COLO668 (cell line): ENCODE measurements around the gene ADCY4.

Experiments
- DNase-seq: peaks from one replicate; lab custom pipeline; 2025; ENCODE audit not compliant: unreplicated experiment; lab: John Stamatoyannopoulos, UW

The ADCY4 gene

GRCh38 chr14:24317141-24317928, 17.5 kb downstream of the ADCY4 start:
- DNase-seq, result no peak

DNA sequence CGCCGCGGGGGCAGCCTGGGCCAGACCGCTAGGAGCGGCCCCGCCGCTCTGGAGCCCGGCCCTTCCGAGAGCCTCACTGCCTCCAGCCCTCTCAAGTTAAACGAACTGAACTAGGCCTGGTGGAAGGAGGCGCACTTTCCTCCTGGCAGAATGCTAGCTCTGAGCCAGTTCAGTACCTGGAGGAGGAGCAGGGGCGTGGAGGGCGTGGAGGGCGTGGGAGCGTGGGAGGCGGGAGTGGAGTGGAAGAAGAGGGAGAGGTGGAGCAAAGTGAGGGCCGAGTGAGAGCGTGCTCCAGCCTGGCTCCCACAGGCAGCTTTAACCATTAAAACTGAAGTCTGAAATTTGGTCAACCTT, 18.3 kb downstream of the ADCY4 start:
- DNase-seq, result no peak

DNA sequence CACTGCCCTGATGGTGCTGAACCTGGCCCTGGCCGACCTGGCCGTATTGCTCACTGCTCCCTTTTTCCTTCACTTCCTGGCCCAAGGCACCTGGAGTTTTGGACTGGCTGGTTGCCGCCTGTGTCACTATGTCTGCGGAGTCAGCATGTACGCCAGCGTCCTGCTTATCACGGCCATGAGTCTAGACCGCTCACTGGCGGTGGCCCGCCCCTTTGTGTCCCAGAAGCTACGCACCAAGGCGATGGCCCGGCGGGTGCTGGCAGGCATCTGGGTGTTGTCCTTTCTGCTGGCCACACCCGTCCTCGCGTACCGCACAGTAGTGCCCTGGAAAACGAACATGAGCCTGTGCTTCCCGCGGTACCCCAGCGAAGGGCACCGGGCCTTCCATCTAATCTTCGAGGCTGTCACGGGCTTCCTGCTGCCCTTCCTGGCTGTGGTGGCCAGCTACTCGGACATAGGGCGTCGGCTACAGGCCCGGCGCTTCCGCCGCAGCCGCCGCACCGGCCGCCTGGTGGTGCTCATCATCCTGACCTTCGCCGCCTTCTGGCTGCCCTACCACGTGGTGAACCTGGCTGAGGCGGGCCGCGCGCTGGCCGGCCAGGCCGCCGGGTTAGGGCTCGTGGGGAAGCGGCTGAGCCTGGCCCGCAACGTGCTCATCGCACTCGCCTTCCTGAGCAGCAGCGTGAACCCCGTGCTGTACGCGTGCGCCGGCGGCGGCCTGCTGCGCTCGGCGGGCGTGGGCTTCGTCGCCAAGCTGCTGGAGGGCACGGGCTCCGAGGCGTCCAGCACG, 18.9 kb downstream of the ADCY4 start:
- peak; percentile 42 for DNase-seq

GRCh38 chr14:24315243-24315806, 19.5 kb downstream of the ADCY4 start:
- DNase-seq, result no peak

GRCh38 chr14:24314377-24315193, 20.3 kb downstream of the ADCY4 start:
- no peak for DNase-seq

GRCh38 chr14:24313913-24314312, 21.0 kb downstream of the ADCY4 start:
- no peak for DNase-seq

- no peak for DNase-seq
Observed at GRCh38 chr14:24312736-24313507, 21.9 kb downstream of the ADCY4 start.

- DNase-seq, result no peak
Observed at GRCh38 chr14:24311837-24312615, 22.8 kb downstream of the ADCY4 start.

- DNase-seq, result peak; percentile 88
Observed at GRCh38 chr14:24310646-24311604, 23.9 kb downstream of the ADCY4 start, which contains the start of gene LTB4R. TSS of gene LTB4R (plus strand) at chr14:24311502. CDS start at chr14:24315652, 4,150 bp downstream.

DNA sequence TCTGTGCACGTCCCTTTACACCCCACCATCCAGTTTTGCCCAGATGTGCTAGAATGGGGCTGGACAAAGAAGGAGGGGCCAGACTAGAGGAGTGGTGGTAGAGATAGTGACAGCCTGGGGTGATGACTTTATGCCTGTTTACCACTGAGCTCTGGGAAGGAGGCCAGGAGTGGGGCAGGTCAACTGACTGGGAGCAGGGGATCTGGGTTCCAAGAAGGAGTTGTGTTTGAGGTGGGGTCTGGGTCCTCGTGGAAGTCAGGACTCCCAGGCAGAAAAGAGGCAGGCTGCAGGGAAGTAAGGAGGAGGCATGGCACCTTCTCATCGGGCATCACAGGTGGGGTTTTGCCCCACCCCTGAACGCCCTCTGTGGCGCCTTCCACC, 24.6 kb downstream of the ADCY4 start:
- no peak for DNase-seq

- no peak for DNase-seq
Observed at GRCh38 chr14:24309538-24310264, 25.2 kb downstream of the ADCY4 start, which contains the start of gene LTB4R2. TSS of gene LTB4R2 (plus strand) at chr14:24310140. CDS start at chr14:24310665, 525 bp downstream.

DNA sequence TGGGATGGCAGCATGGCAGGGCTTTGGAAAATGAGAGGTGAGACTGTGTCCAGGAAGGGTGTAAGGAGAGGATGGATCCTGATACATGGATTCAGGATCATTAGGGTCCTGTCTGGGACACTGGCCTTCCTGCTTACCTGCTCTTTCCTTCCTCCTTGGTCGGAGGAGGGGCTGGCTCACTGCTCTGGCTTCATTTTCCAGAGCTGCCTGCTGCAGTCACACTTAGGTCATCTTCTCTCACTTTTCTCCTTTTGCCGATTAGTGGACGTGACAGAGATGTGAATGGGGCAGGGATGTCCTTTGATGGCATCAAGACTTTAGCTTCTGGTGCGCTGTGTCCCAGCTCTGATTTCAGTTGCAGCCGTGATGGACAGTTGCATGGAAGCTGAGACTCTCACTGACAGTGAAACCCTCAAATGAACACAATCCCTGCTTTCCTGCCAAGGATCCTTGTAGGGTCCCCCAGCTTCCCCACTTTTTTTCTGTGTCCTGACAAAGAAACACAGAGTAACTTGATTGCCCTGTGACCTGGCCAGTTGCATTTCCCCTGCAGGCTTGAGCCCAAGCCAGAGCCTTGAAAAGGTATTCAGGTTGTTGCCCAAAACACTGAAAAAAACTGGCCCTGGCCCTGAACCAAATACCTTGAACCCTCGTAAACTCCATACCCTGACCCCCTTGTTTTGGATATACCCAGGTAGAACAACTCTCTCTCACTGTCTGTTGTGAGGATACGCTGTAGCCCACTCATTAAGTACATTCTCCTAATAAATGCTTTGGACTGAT, 26.3 kb downstream of the ADCY4 start:
- DNase-seq, result no peak

DNA sequence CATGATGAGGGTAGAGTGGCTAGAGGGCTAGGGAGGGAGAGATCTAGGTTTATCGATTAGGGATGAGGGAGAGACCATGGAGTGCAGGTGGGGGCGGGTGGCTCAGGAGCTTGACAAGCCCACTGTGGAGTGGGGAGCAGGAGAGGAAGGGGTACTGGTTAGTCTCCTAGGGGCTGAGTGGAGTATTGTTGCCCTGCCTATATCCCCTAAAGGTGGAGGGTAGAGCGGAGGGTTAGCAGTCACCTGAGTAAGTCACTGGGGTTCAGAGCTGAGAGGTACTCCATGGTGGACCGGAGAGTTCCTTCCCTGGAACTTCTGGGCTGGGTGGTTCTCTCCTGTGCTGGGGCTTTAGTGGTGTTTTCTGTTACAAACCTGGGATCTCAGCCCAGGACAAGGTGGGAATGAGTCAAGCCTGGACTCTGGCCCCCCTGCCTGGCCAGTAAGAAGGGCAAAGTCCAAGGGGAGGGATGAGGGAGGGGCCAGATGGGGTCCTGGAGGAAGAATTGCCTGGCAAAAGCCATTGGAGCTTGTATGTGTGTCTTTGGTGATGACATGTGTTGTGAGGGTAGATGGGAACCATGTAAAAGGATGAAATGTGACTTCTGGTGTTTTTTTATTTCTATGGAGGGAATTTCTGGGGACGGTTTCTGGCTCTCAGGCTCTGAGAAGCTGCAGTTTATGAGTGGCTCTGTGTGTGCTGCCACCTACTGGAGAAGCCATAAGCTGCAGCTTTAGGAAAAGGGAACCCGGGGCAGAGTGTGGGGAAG, 27.1 kb downstream of the ADCY4 start, which contains the start of gene CIDEB:
Gene CIDEB, minus strand, starts transcription at position 403 of the 767 bp plus-strand sequence. Its CDS starts 119 bp downstream, at position 284.
- DNase-seq, result peak; percentile 60

GRCh38 chr14:24307156-24307574, 27.7 kb downstream of the ADCY4 start:
- no peak for DNase-seq

DNA sequence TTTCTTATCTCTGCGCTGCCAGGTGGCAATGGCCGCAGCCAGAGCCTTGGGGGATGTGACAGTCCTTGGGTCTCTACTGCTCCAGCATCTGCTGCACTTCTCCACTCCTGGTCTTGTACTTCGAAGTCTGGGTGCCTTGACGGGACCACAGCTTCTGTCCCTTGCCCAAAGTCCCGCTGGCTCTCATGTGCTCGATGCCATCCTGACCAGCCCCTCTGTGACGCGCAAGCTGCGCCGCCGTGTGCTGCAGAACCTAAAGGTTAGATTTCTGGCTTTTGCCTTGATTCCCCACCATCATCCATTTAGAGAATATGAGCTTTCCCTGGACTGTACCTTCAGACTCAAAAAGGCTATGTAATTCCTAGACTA, 30.9 kb downstream of the ADCY4 start:
- DNase-seq, result no peak
